ENCODE data around the gene TSHZ1.

DNA sequence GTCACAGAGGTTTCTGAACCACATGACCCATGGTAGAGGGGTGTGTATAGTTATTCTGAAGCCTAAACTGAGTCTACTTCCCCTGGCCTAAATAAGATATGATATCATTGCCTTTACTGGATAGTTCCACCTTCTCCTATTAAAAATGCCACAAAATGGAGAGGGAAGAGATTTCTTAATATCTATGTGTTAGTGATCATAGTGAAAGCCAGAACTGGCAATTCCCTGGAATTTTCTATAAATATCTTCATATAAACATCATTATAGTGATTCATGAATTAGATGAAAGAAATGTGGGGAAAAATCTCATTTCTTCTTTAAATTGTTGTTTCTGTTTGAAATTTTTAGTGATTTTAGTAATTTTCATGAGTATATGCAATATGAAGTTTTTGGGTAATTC lies 45.8 kb downstream of the TSHZ1 start:
- TF ChIP-seq, protein P1, sequence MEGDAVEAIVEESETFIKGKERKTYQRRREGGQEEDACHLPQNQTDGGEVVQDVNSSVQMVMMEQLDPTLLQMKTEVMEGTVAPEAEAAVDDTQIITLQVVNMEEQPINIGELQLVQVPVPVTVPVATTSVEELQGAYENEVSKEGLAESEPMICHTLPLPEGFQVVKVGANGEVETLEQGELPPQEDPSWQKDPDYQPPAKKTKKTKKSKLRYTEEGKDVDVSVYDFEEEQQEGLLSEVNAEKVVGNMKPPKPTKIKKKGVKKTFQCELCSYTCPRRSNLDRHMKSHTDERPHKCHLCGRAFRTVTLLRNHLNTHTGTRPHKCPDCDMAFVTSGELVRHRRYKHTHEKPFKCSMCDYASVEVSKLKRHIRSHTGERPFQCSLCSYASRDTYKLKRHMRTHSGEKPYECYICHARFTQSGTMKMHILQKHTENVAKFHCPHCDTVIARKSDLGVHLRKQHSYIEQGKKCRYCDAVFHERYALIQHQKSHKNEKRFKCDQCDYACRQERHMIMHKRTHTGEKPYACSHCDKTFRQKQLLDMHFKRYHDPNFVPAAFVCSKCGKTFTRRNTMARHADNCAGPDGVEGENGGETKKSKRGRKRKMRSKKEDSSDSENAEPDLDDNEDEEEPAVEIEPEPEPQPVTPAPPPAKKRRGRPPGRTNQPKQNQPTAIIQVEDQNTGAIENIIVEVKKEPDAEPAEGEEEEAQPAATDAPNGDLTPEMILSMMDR (conservative IDR thresholded peaks at IDR 0.05; ENCODE audit: low read length): no peak
- no peak for TF ChIP-seq EZH2phosphoT487 (IDR thresholded peaks at IDR 0.05; ENCODE audit: borderline replicate concordance)
